ENCODE results near the gene CCDC167.
"Not testable (repeated sequence)": the region's sequence is repeated elsewhere in the genome, so short reads cannot be mapped to it uniquely, and the experiment has no call there.

CCDC167 gene

GRCh38 chr6:37507077-37507476 lies 7.4 kb upstream of the CCDC167 start:
- Histone ChIP-seq H3K4me3 (ENCODE audit: low read depth in 1 of 2, low read length in 2 of 2) (no peak overlapping the region), H3K9me3 (ENCODE audit: control insufficient read depth in 1 of 2, low read length in 2 of 2) (no peaks in the 10 kb centered on the region), H3K4me1 (ENCODE audit: control insufficient read depth in 1 of 2, insufficient read depth in 2 of 2, low read length in 2 of 2) (no peaks in the 10 kb centered on the region), H3K27ac (ENCODE audit: low read length) (no peak overlapping the region), H3K27me3 (ENCODE audit: low read depth, low read length) (no peaks in the 10 kb centered on the region), H3K36me3 (ENCODE audit: control insufficient read depth in 1 of 2, insufficient read depth in 2 of 2, low read length in 2 of 2) (no peaks in the 10 kb centered on the region)

GRCh38 chr6:37506479-37506878 lies 6.8 kb upstream of the CCDC167 start:
- H3K9me3 ChIP-seq (ENCODE audit: control insufficient read depth in 1 of 2, low read length in 2 of 2) = no peaks in the 10 kb centered on the region
- no peaks in the 10 kb centered on the region for H3K4me1 ChIP-seq (ENCODE audit: control insufficient read depth in 1 of 2, insufficient read depth in 2 of 2, low read length in 2 of 2)
- no peaks in the 10 kb centered on the region for H3K27me3 ChIP-seq (ENCODE audit: low read depth, low read length)
- no peak overlapping the region for H3K27ac ChIP-seq (ENCODE audit: low read length)
- H3K4me3 ChIP-seq (ENCODE audit: low read depth in 1 of 2, low read length in 2 of 2) = no peak overlapping the region
- no peaks in the 10 kb centered on the region for H3K36me3 ChIP-seq (ENCODE audit: control insufficient read depth in 1 of 2, insufficient read depth in 2 of 2, low read length in 2 of 2)

- H3K4me1 ChIP-seq (ENCODE audit: control insufficient read depth in 1 of 2, insufficient read depth in 2 of 2, low read length in 2 of 2) = peaks cover 3 to 4% of the 10 kb centered on the region in 2 donors
- H3K4me3 ChIP-seq (ENCODE audit: low read depth in 1 of 2, low read length in 2 of 2) = no peak overlapping the region
- H3K27me3 ChIP-seq (ENCODE audit: low read depth, low read length) = no peaks in the 10 kb centered on the region
- H3K27ac ChIP-seq (ENCODE audit: low read length) = no peak overlapping the region
- H3K36me3 ChIP-seq (ENCODE audit: control insufficient read depth in 1 of 2, insufficient read depth in 2 of 2, low read length in 2 of 2) = no peaks in the 10 kb centered on the region
- H3K9me3 ChIP-seq (ENCODE audit: control insufficient read depth in 1 of 2, low read length in 2 of 2) = no peaks in the 10 kb centered on the region
Measured at GRCh38 chr6:37504024-37504423, 4.3 kb upstream of the CCDC167 start.

- Histone ChIP-seq H3K36me3 (ENCODE audit: control insufficient read depth in 1 of 2, insufficient read depth in 2 of 2, low read length in 2 of 2) (no peaks in the 10 kb centered on the region), H3K4me1 (ENCODE audit: control insufficient read depth in 1 of 2, insufficient read depth in 2 of 2, low read length in 2 of 2) (peaks cover 6 to 8% of the 10 kb centered on the region in 2 donors), H3K27me3 (ENCODE audit: low read depth, low read length) (no peaks in the 10 kb centered on the region), H3K9me3 (ENCODE audit: control insufficient read depth in 1 of 2, low read length in 2 of 2) (no peaks in the 10 kb centered on the region), H3K4me3 (ENCODE audit: low read depth in 1 of 2, low read length in 2 of 2) (no peak overlapping the region), H3K27ac (ENCODE audit: low read length) (no peak overlapping the region)
Measured at GRCh38 chr6:37503309-37503965, 3.7 kb upstream of the CCDC167 start.

- Histone ChIP-seq H3K4me1 (ENCODE audit: control insufficient read depth in 1 of 2, insufficient read depth in 2 of 2, low read length in 2 of 2) (peaks cover 6 to 8% of the 10 kb centered on the region in 2 donors), H3K27me3 (ENCODE audit: low read depth, low read length) (no peaks in the 10 kb centered on the region), H3K27ac (ENCODE audit: low read length) (peak overlapping the region; percentile 58)
Measured at GRCh38 chr6:37502703-37503291, 3.1 kb upstream of the CCDC167 start.

GRCh38 chr6:37501632-37502491 lies 2.2 kb upstream of the CCDC167 start:
- Histone ChIP-seq H3K27ac (ENCODE audit: low read length) (peak overlapping the region; percentile 58), H3K9me3 (ENCODE audit: control insufficient read depth in 1 of 2, low read length in 2 of 2) (no peaks in the 10 kb centered on the region), H3K27me3 (ENCODE audit: low read depth, low read length) (no peaks in the 10 kb centered on the region), H3K4me1 (ENCODE audit: control insufficient read depth in 1 of 2, insufficient read depth in 2 of 2, low read length in 2 of 2) (peaks cover 6 to 8% of the 10 kb centered on the region in 2 donors), H3K36me3 (ENCODE audit: control insufficient read depth in 1 of 2, insufficient read depth in 2 of 2, low read length in 2 of 2) (no peaks in the 10 kb centered on the region), H3K4me3 (ENCODE audit: low read depth in 1 of 2, low read length in 2 of 2) (no peak overlapping the region)

More at GRCh38 chr6:37502703-37503291, 3.1 kb upstream of the CCDC167 start:
- Histone ChIP-seq H3K36me3 (ENCODE audit: control insufficient read depth in 1 of 2, insufficient read depth in 2 of 2, low read length in 2 of 2) (no peaks in the 10 kb centered on the region), H3K4me3 (ENCODE audit: low read depth in 1 of 2, low read length in 2 of 2) (no peak overlapping the region), H3K9me3 (ENCODE audit: control insufficient read depth in 1 of 2, low read length in 2 of 2) (no peaks in the 10 kb centered on the region)

GRCh38 chr6:37500904-37501303 lies 1.2 kb upstream of the CCDC167 start:
- H3K27me3 ChIP-seq (ENCODE audit: low read depth, low read length); H3K36me3 ChIP-seq (ENCODE audit: control insufficient read depth in 1 of 2, insufficient read depth in 2 of 2, low read length in 2 of 2); H3K4me3 ChIP-seq (ENCODE audit: low read depth in 1 of 2, low read length in 2 of 2); H3K27ac ChIP-seq (ENCODE audit: low read length); H3K9me3 ChIP-seq (ENCODE audit: control insufficient read depth in 1 of 2, low read length in 2 of 2); H3K4me1 ChIP-seq (ENCODE audit: control insufficient read depth in 1 of 2, insufficient read depth in 2 of 2, low read length in 2 of 2): not testable (repeated sequence)

- no peaks in the 10 kb centered on the region for H3K27me3 ChIP-seq (ENCODE audit: low read depth, low read length)
- H3K36me3 ChIP-seq (ENCODE audit: control insufficient read depth in 1 of 2, insufficient read depth in 2 of 2, low read length in 2 of 2) = no peaks in the 10 kb centered on the region
- peak overlapping the region; percentile 79 to 91 for H3K4me3 ChIP-seq (ENCODE audit: low read depth in 1 of 2, low read length in 2 of 2)
- H3K4me1 ChIP-seq (ENCODE audit: control insufficient read depth in 1 of 2, insufficient read depth in 2 of 2, low read length in 2 of 2) = peaks cover 6 to 8% of the 10 kb centered on the region in 2 donors
- H3K27ac ChIP-seq (ENCODE audit: low read length) = no peak overlapping the region
- H3K9me3 ChIP-seq (ENCODE audit: control insufficient read depth in 1 of 2, low read length in 2 of 2) = no peaks in the 10 kb centered on the region
Measured at GRCh38 chr6:37500294-37500608, 558 bp upstream of the CCDC167 start.

- Histone ChIP-seq H3K27ac (ENCODE audit: low read length) (no peak overlapping the region), H3K36me3 (ENCODE audit: control insufficient read depth in 1 of 2, insufficient read depth in 2 of 2, low read length in 2 of 2) (no peaks in the 10 kb centered on the region), H3K4me1 (ENCODE audit: control insufficient read depth in 1 of 2, insufficient read depth in 2 of 2, low read length in 2 of 2) (peaks cover 6 to 22% of the 10 kb centered on the region in 2 donors), H3K9me3 (ENCODE audit: control insufficient read depth in 1 of 2, low read length in 2 of 2) (no peaks in the 10 kb centered on the region), H3K27me3 (ENCODE audit: low read depth, low read length) (no peaks in the 10 kb centered on the region), H3K4me3 (ENCODE audit: low read depth in 1 of 2, low read length in 2 of 2) (no peak overlapping the region)
Measured at GRCh38 chr6:37496951-37497885, 2.5 kb downstream of the CCDC167 start.

- Histone ChIP-seq H3K27ac (ENCODE audit: low read length) (no peak overlapping the region), H3K4me1 (ENCODE audit: control insufficient read depth in 1 of 2, insufficient read depth in 2 of 2, low read length in 2 of 2) (peaks cover 6 to 38% of the 10 kb centered on the region in 2 donors)
Measured at GRCh38 chr6:37495244-37495934, 4.3 kb downstream of the CCDC167 start.

More at GRCh38 chr6:37495244-37495934, 4.3 kb downstream of the CCDC167 start:
- no peaks in the 10 kb centered on the region for H3K36me3 ChIP-seq (ENCODE audit: control insufficient read depth in 1 of 2, insufficient read depth in 2 of 2, low read length in 2 of 2)
- H3K4me3 ChIP-seq (ENCODE audit: low read depth in 1 of 2, low read length in 2 of 2) = no peak overlapping the region
- H3K9me3 ChIP-seq (ENCODE audit: control insufficient read depth in 1 of 2, low read length in 2 of 2) = no peaks in the 10 kb centered on the region
- H3K27me3 ChIP-seq (ENCODE audit: low read depth, low read length) = no peaks in the 10 kb centered on the region
